Parathyroid adenoma (tissue), 2 donors: ENCODE results near the gene NEK6.

Source experiments
- H2AFZ ChIP-seq: fragments of 300-600 bp; sonication (generic); one replicate; pipeline ENCODE4 v1.7.0; 2017; ENCODE audit warnings: antibody characterized with exemption, mild to moderate bottlenecking
- H3K27ac ChIP-seq: fragments of 300-600 bp; sonication (generic); one replicate; pipeline ENCODE4 v1.7.0; 2017
- H3K27me3 ChIP-seq: fragments of 300-600 bp; sonication (generic); one replicate; pipeline ENCODE4 v1.7.0; 2017; ENCODE audit warnings: low read length; ENCODE audit not compliant: control insufficient read depth, insufficient read depth
- H3K36me3 ChIP-seq: fragments of 300-600 bp; sonication (generic); one replicate; pipeline ENCODE4 v1.7.0; 2017; ENCODE audit warnings: low read length; ENCODE audit not compliant: control insufficient read depth, insufficient read depth
- H3K4me1 ChIP-seq: fragments of 300-600 bp; sonication (generic); one replicate; pipeline ENCODE4 v1.7.0; 2017; ENCODE audit warnings: control low read depth
- H3K4me2 ChIP-seq: fragments of 300-600 bp; sonication (generic); one replicate; pipeline ENCODE4 v1.7.0; 2017; ENCODE audit warnings: low read length
- H3K4me3 ChIP-seq: fragments of 300-600 bp; sonication (generic); one replicate; pipeline ENCODE4 v1.7.0; 2017; ENCODE audit warnings: low read depth, low read length
- H3K79me2 ChIP-seq: fragments of 300-600 bp; sonication (generic); one replicate; pipeline ENCODE4 v1.7.0; 2017; ENCODE audit warnings: control low read depth
- H3K9ac ChIP-seq: fragments of 300-600 bp; sonication (generic); one replicate; pipeline ENCODE4 v1.7.0; 2017; ENCODE audit warnings: mild to moderate bottlenecking
- H3K9me3 ChIP-seq: fragments of 300-600 bp; sonication (generic); one replicate; pipeline ENCODE4 v1.7.0; 2017; ENCODE audit warnings: low read length; ENCODE audit not compliant: control insufficient read depth
- TF ChIP-seq, protein P1 (sequence below): fragments of 300-600 bp; sonication (generic); IDR thresholded peaks from one replicate; pipeline ENCODE4 v1.7.0; 2017; ENCODE audit warnings: antibody characterized with exemption, mild to moderate bottlenecking
- donor health status: primary hyperparathyroidism.

Gene NEK6

GRCh38 chr9:124366476-124367220, 108.9 kb downstream of the NEK6 start:
- Histone ChIP-seq H3K36me3 (no peaks in the 10 kb centered on the region), H3K9ac (no peak overlapping the region), H3K4me2 (no peak overlapping the region), H3K79me2 (peaks cover 23% of the 10 kb centered on the region), H2AFZ (no peak overlapping the region), H3K9me3 (no peaks in the 10 kb centered on the region), H3K27me3 (no peaks in the 10 kb centered on the region), H3K4me3 (no peak overlapping the region), H3K4me1 (peaks cover 6% of the 10 kb centered on the region), H3K27ac (no peak overlapping the region)
- TF ChIP-seq, protein P1, sequence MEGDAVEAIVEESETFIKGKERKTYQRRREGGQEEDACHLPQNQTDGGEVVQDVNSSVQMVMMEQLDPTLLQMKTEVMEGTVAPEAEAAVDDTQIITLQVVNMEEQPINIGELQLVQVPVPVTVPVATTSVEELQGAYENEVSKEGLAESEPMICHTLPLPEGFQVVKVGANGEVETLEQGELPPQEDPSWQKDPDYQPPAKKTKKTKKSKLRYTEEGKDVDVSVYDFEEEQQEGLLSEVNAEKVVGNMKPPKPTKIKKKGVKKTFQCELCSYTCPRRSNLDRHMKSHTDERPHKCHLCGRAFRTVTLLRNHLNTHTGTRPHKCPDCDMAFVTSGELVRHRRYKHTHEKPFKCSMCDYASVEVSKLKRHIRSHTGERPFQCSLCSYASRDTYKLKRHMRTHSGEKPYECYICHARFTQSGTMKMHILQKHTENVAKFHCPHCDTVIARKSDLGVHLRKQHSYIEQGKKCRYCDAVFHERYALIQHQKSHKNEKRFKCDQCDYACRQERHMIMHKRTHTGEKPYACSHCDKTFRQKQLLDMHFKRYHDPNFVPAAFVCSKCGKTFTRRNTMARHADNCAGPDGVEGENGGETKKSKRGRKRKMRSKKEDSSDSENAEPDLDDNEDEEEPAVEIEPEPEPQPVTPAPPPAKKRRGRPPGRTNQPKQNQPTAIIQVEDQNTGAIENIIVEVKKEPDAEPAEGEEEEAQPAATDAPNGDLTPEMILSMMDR = no peak

DNA sequence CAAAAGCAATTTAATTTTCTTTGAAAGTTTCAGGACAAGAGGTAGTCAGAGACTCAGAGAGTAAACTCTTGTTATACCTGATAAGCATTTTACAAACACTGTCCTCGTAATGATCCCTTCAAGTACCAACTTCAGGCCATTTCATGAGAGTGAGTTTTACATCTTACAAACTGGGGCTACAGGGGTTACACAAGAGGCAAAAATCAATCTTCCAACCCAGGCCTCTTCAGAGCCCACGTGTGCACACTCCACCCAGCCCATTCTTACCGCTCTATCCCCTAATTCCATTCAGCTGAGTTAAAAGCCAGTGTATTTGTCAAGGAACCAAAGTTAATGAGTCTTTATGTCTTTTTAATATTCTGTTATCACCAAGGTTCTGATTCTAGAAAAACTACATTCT, 110.9 kb downstream of the NEK6 start:
- H3K36me3 ChIP-seq = no peaks in the 10 kb centered on the region
- no peaks in the 10 kb centered on the region for H3K9me3 ChIP-seq
- no peak overlapping the region for H2AFZ ChIP-seq
- H3K4me1 ChIP-seq = peaks cover 6% of the 10 kb centered on the region
- TF ChIP-seq, protein P1 = no peak
- no peak overlapping the region for H3K27ac ChIP-seq
- no peaks in the 10 kb centered on the region for H3K27me3 ChIP-seq
- no peak overlapping the region for H3K4me3 ChIP-seq
- no peak overlapping the region for H3K9ac ChIP-seq
- no peak overlapping the region for H3K4me2 ChIP-seq
- peaks cover 31% of the 10 kb centered on the region for H3K79me2 ChIP-seq

DNA sequence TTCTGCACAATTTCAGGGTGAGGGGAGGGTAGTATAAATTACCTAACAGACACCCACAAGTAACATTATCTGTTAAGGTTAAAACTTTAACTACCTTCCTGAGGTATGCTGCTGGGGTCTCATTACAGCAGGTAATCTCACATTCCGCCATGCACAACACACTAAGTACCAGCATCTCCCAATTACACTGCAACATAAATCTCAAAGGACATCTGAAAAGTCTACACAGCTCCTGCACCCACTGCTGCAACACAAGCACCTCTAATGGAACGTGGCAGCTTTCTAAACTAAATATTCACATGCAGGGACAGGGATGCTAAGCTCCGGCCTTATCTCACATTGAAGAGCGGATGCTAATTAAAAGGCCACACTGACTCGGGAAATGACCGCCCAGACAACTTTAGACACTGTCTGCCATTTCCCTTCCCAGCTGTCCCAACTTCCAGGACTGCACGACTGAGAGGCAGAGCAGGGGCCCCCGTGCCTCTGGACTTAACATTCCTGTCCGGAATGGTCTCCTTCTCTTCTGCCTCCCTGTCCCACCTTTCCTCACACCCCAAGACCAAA, 111.6 kb downstream of the NEK6 start:
- Histone ChIP-seq H3K36me3 (no peaks in the 10 kb centered on the region), H3K27me3 (no peaks in the 10 kb centered on the region), H3K9ac (no peak overlapping the region), H3K79me2 (peaks cover 37% of the 10 kb centered on the region), H3K4me1 (peaks cover 6% of the 10 kb centered on the region), H2AFZ (no peak overlapping the region), H3K4me3 (no peak overlapping the region), H3K9me3 (no peaks in the 10 kb centered on the region), H3K27ac (no peak overlapping the region), H3K4me2 (no peak overlapping the region)
- TF ChIP-seq, protein P1 = no peak

GRCh38 chr9:124370896-124371582, 113.3 kb downstream of the NEK6 start:
- no peaks in the 10 kb centered on the region for H3K27me3 ChIP-seq
- no peak overlapping the region for H3K27ac ChIP-seq
- H3K79me2 ChIP-seq = peaks cover 30% of the 10 kb centered on the region
- no peak overlapping the region for H3K4me2 ChIP-seq
- TF ChIP-seq, protein P1 = no peak
- H3K4me1 ChIP-seq = peaks cover 6% of the 10 kb centered on the region
- no peak overlapping the region for H3K4me3 ChIP-seq
- H3K9me3 ChIP-seq = no peaks in the 10 kb centered on the region
- H3K9ac ChIP-seq = no peak overlapping the region
- no peak overlapping the region for H2AFZ ChIP-seq
- H3K36me3 ChIP-seq = no peaks in the 10 kb centered on the region
